WERI-Rb-1 (cell line): Measurements from ENCODE around the gene ACTL7A.

Source experiments
- DNase-seq: peaks from one replicate; pipeline ENCODE4 v3.0.0-alpha.2; 2020
- H3K27ac ChIP-seq: fragments of 250-450 bp; sonication (Bioruptor Pico); 2 replicates; pipeline ENCODE4 v1.5.1; 2020; ENCODE audit warnings: mild to moderate bottlenecking, moderate library complexity
- H3K27me3 ChIP-seq: fragments of 250-450 bp; sonication (Bioruptor Pico); 2 replicates; pipeline ENCODE4 v1.5.1; 2021; ENCODE audit warnings: mild to moderate bottlenecking, low read depth, moderate library complexity; ENCODE audit not compliant: insufficient read depth, severe bottlenecking
- H3K36me3 ChIP-seq: fragments of 250-450 bp; sonication (Bioruptor Pico); 2 replicates; pipeline ENCODE4 v1.5.1; 2020; ENCODE audit warnings: mild to moderate bottlenecking, moderate library complexity
- H3K4me3 ChIP-seq: 2 replicates; pipeline ENCODE4 v1.5.1; 2011; ENCODE audit warnings: low read depth, mild to moderate bottlenecking, control low read depth, low read length
- H3K9me3 ChIP-seq: fragments of 250-450 bp; sonication (Bioruptor Pico); 2 replicates; pipeline ENCODE4 v1.5.1; 2021; ENCODE audit warnings: mild to moderate bottlenecking, moderate library complexity; ENCODE audit not compliant: severe bottlenecking
- TF ChIP-seq, protein P1 (sequence below): IDR thresholded peaks from 2 replicates; pipeline ENCODE4 v1.5.1; 2011; ENCODE audit warnings: low read depth, mild to moderate bottlenecking, control low read depth, inconsistent platforms, low read length

Gene ACTL7A

DNA sequence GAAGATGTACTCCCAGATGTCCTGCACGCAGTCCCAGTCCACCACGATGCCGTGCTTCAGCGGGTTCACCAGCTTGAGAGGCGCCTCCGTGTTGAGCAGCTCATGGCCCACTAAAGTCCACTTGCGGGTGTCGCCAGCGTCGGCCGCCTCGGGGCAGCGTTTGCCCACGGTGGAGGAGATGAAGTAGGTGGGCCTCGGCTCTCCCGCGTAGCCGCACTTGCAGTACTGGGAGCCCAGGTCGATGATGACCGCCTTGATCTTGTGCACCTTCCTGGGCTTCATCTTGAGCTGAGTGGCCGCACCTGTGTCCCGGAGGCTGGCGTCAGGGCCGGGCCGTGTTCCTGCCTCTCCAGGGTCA lies 6.6 kb upstream of the ACTL7A start:
- TF ChIP-seq, protein P1, sequence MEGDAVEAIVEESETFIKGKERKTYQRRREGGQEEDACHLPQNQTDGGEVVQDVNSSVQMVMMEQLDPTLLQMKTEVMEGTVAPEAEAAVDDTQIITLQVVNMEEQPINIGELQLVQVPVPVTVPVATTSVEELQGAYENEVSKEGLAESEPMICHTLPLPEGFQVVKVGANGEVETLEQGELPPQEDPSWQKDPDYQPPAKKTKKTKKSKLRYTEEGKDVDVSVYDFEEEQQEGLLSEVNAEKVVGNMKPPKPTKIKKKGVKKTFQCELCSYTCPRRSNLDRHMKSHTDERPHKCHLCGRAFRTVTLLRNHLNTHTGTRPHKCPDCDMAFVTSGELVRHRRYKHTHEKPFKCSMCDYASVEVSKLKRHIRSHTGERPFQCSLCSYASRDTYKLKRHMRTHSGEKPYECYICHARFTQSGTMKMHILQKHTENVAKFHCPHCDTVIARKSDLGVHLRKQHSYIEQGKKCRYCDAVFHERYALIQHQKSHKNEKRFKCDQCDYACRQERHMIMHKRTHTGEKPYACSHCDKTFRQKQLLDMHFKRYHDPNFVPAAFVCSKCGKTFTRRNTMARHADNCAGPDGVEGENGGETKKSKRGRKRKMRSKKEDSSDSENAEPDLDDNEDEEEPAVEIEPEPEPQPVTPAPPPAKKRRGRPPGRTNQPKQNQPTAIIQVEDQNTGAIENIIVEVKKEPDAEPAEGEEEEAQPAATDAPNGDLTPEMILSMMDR = no peak

DNA sequence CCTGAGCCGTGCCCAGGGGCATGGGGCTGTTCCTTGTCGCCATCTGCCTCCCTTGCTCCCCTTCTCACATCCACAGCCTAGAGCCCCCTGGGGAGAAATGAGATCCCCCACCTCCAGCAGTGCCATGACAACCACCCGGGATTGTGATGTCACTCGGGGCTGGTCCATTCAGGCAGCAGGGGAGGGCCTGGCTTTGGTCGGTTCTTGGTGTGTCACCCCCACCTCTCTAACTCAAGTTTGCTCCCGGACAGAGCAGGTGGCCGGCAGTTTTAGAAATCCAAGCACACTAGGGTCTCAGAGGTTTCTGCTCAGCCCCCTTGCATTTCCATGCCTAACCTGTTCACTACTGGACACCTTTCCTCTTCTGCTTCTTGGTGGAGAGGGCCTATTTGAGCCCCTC lies 6.2 kb upstream of the ACTL7A start, which contains the start of gene ACTL7B:
ACTL7B (minus strand) TSS at position 99 of the 400 bp plus-strand sequence; CDS start at position 43, 56 bp downstream.
- DNase-seq = no peak
- Histone ChIP-seq H3K27ac (no peak within 1 kb of the TSS), H3K9me3 (no peaks in the 10 kb centered on the region), H3K4me3 (no peak within 1 kb of the TSS), H3K27me3 (no peaks in the 10 kb centered on the region), H3K36me3 (no peaks in the 10 kb centered on the region)
- TF ChIP-seq, protein P1 = no peak

More for the DNA sequence above, 6.6 kb upstream of the ACTL7A start:
- Histone ChIP-seq H3K27ac (no peak overlapping the region), H3K36me3 (no peaks in the 10 kb centered on the region), H3K9me3 (no peaks in the 10 kb centered on the region), H3K27me3 (no peaks in the 10 kb centered on the region), H3K4me3 (no peak overlapping the region)
- no peak for DNase-seq

DNA sequence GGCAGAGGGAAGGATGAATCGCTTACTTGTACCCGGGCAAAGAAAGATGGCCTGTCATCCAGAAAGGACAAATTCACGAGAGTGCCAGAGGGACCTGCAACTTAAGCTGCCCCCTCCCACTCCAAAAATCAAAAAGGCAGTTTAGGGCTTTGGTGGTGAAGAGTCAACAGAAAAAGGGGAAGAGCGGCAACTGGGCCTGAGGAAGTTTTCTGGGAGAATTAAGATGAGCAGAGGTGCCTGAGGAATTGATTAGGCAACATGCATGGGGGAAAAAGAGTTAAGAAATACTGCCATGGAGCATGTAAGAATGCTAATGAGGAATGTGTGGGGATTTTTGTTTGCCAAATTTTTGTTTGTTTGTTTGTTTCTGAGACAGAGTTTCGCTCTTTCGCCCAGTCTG lies 4.5 kb upstream of the ACTL7A start:
- no peaks in the 10 kb centered on the region for H3K36me3 ChIP-seq
- no peak for DNase-seq
- peaks cover 4% of the 10 kb centered on the region for H3K9me3 ChIP-seq
- TF ChIP-seq, protein P1 = no peak
- H3K27ac ChIP-seq = no peak overlapping the region
- H3K27me3 ChIP-seq = no peaks in the 10 kb centered on the region
- H3K4me3 ChIP-seq = no peak overlapping the region

DNA sequence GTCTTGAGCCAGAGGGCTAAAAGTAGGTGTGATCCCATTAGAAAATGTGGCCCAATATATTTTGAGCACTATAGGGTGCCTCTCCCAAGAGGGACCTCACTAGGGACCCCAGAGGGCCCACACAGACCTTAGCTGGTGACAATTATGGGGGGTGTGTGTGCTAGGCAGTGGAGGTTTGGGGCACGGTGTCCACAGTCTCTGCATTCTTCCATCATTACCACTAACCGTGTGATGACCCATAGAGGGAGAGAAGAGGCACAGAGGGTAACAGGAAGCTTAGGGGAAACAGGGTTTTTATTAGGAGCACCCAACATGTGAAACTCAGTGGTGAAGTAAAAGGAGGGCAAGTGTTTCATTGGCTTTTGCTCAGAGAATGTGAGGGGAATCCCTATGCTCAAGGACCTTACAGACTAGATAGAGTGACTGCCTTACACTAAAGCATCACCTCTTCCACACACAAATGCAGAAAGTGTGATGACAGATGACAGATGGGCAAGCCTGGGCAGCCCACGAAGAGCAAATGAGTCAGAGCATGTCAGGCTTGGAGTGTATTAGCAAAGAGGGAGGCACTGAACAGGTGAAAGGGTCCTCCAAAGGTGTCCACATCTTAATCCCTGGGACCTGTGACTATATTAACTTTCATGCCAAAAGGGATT lies 2.5 kb upstream of the ACTL7A start:
- DNase-seq = no peak
- H3K4me3 ChIP-seq = no peak overlapping the region

DNA sequence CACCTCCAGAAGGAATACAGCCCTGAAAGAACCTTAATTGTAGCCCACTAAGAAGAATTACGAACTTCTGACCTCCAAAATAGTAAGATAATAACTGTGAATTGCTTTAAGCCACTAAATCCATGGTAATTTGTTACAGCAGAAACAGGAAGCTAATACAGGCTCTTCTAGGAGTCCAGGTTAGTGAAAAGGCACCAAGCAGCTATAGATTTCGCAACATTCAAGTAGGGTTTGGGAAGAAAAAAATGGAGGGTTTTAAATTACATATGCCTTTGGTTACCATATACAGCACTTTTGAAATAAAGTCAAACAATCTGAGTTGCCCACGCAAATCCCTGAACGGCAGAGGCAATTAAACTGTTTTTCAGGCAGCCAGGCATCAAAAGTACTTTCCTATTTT lies 1.7 kb upstream of the ACTL7A start:
- no peak overlapping the region for H3K4me3 ChIP-seq
- no peak overlapping the region for H3K27ac ChIP-seq
- no peaks in the 10 kb centered on the region for H3K36me3 ChIP-seq
- TF ChIP-seq, protein P1 = no peak
- DNase-seq = no peak
- no peaks in the 10 kb centered on the region for H3K27me3 ChIP-seq
- peaks cover 5% of the 10 kb centered on the region for H3K9me3 ChIP-seq

More for the DNA sequence above, 2.5 kb upstream of the ACTL7A start:
- peaks cover 5% of the 10 kb centered on the region for H3K9me3 ChIP-seq
- no peak overlapping the region for H3K27ac ChIP-seq
- H3K36me3 ChIP-seq = no peaks in the 10 kb centered on the region
- TF ChIP-seq, protein P1 = no peak
- H3K27me3 ChIP-seq = no peaks in the 10 kb centered on the region

DNA sequence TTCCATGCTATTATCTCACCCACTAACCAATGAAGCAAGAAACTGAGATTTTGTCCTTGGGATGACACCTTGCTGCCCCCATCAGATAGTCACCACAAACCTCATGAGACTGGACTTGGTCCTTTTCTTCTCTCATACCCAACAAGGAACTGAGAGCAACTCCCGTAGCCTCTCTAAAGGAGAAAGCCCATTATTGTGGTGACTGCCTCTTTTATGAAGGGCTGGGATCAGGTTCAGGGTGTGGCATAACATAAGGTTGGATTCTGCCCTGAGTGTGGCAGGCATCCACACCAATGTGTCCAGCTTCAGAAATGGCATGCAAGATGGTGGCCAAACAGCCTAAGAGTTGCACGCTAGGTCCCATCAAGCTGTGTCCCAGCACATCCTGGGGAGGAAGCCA lies 1.3 kb upstream of the ACTL7A start:
- TF ChIP-seq, protein P1 = no peak
- no peak for DNase-seq
- no peaks in the 10 kb centered on the region for H3K27me3 ChIP-seq
- no peaks in the 10 kb centered on the region for H3K36me3 ChIP-seq
- no peak overlapping the region for H3K4me3 ChIP-seq
- no peak overlapping the region for H3K27ac ChIP-seq
- H3K9me3 ChIP-seq = peaks cover 5% of the 10 kb centered on the region
